Astrocyte (in vitro differentiated cells and primary cell): ENCODE data around the gene OR6B2. TPM values are rescaled to one million over a fixed set of nuclear protein-coding genes. Genes with fewer than 3 reads are reported as not detected.

Experiments
- DNase-seq: peaks from one replicate; pipeline ENCODE4 v3.0.0-alpha.2; 2010; ENCODE audit warnings: low read depth
- FAIRE-seq: peaks from 2 replicates; lab custom pipeline; 2011; peaks lifted over from hg19 to GRCh38; lab: Jason Lieb, UNC
- H2AFZ ChIP-seq: 2 replicates; pipeline ENCODE4 v1.6.0; 2012; ENCODE audit warnings: low read depth, low read length, inconsistent platforms
- H3K27ac ChIP-seq: 2 replicates; pipeline ENCODE4 v1.5.1; 2011; ENCODE audit warnings: low read depth, low read length, inconsistent platforms
- H3K27me3 ChIP-seq: 2 replicates; pipeline ENCODE4 v1.6.0; 2011; ENCODE audit warnings: low read length, inconsistent platforms; ENCODE audit not compliant: insufficient read depth
- H3K36me3 ChIP-seq: 2 replicates; pipeline ENCODE4 v1.5.1; 2011; ENCODE audit warnings: low read length, inconsistent platforms; ENCODE audit not compliant: insufficient read depth
- H3K4me1 ChIP-seq: 2 replicates; pipeline ENCODE4 v1.5.1; 2011; ENCODE audit warnings: low read length, inconsistent platforms; ENCODE audit not compliant: insufficient read depth
- H3K4me2 ChIP-seq: 2 replicates; pipeline ENCODE4 v1.6.0; 2012; ENCODE audit warnings: low read length, inconsistent platforms
- H3K4me3 ChIP-seq: 2 replicates; pipeline ENCODE4 v1.5.1; 2011; ENCODE audit warnings: low read depth, mild to moderate bottlenecking, low read length, inconsistent platforms; ENCODE audit not compliant: insufficient read depth
- H3K79me2 ChIP-seq: 2 replicates; pipeline ENCODE4 v1.6.0; 2012; ENCODE audit warnings: mild to moderate bottlenecking, low read length, inconsistent platforms; ENCODE audit not compliant: insufficient read depth
- H3K9ac ChIP-seq: 2 replicates; pipeline ENCODE4 v1.6.0; 2012; ENCODE audit warnings: mild to moderate bottlenecking, low read length, inconsistent platforms
- H3K9me3 ChIP-seq: 2 replicates; pipeline ENCODE4 v1.5.1; 2012; ENCODE audit warnings: low read depth, mild to moderate bottlenecking, low read length, inconsistent platforms; ENCODE audit not compliant: insufficient read depth
- H4K20me1 ChIP-seq: 2 replicates; pipeline ENCODE4 v1.6.0; 2012; ENCODE audit warnings: low read length, inconsistent platforms; ENCODE audit not compliant: insufficient read depth
- H3K27ac Mint-ChIP-seq: one replicate; pipeline ENCODE4 v1.8.0; 2021; ENCODE audit warnings: mild to moderate bottlenecking, mixed read lengths; ENCODE audit not compliant: unreplicated experiment
- H3K27me3 Mint-ChIP-seq: one replicate; pipeline ENCODE4 v1.8.0; 2021; ENCODE audit warnings: low read depth, mixed read lengths; ENCODE audit not compliant: unreplicated experiment
- H3K36me3 Mint-ChIP-seq: one replicate; pipeline ENCODE4 v1.8.0; 2021; ENCODE audit warnings: low read depth, mixed read lengths; ENCODE audit not compliant: unreplicated experiment
- H3K4me1 Mint-ChIP-seq: one replicate; pipeline ENCODE4 v1.8.0; 2021; ENCODE audit warnings: low read depth, mixed read lengths; ENCODE audit not compliant: unreplicated experiment
- H3K4me3 Mint-ChIP-seq: one replicate; pipeline ENCODE4 v1.8.0; 2021; ENCODE audit warnings: mild to moderate bottlenecking, moderate library complexity, mixed read lengths; ENCODE audit not compliant: unreplicated experiment
- H3K9me3 Mint-ChIP-seq: one replicate; pipeline ENCODE4 v1.8.0; 2021; ENCODE audit warnings: mild to moderate bottlenecking, mixed read lengths; ENCODE audit not compliant: unreplicated experiment
- CTCF ChIP-seq: IDR thresholded peaks from 2 replicates; pipeline ENCODE4 v1.5.1; 2011; ENCODE audit warnings: low read depth, mild to moderate bottlenecking, inconsistent platforms, low read length, moderate library complexity; ENCODE audit not compliant: insufficient read depth
- EZH2 ChIP-seq: IDR thresholded peaks from 2 replicates; pipeline ENCODE4 v1.6.1; 2012; ENCODE audit warnings: mild to moderate bottlenecking, low read length, inconsistent platforms; ENCODE audit not compliant: insufficient read depth
- total RNA-seq: library from RNA; stranded (reverse); gene quantifications from 2 replicates; pipeline ENCODE4 v1.2.1, GENCODE V29; 2021

OR6B2 gene
- total RNA-seq, 1 donor from 2014 or later = not detected

GRCh38 chr2:240074545-240074944 is 44.3 kb upstream of the OR6B2 start:
- Histone ChIP-seq H3K9me3 (no peaks in the 10 kb centered on the region), H3K9ac (no peak overlapping the region), H3K27ac (no peak overlapping the region), H3K4me2 (no peak overlapping the region), H3K79me2 (no peaks in the 10 kb centered on the region), H3K4me1 (no peaks in the 10 kb centered on the region), H3K27me3 (no peaks in the 10 kb centered on the region), H3K4me3 (no peak overlapping the region), H2AFZ (no peak overlapping the region), H4K20me1 (no peaks in the 10 kb centered on the region), H3K36me3 (no peaks in the 10 kb centered on the region)
- Mint-ChIP-seq H3K36me3 (no peaks in the 10 kb centered on the region), H3K27ac (no peak overlapping the region), H3K4me1 (no peaks in the 10 kb centered on the region), H3K4me3 (no peak overlapping the region), H3K9me3 (peaks cover 12% of the 10 kb centered on the region), H3K27me3 (peaks cover 2% of the 10 kb centered on the region)
- TF ChIP-seq EZH2 (no peak), CTCF (no peak)
- FAIRE-seq = no peak
- no peak for DNase-seq

- no peak for DNase-seq
- H3K27me3 ChIP-seq = no peaks in the 10 kb centered on the region
- no peak overlapping the region for H3K4me3 ChIP-seq
- H3K9me3 Mint-ChIP-seq = peaks cover 8% of the 10 kb centered on the region
- H3K79me2 ChIP-seq = no peaks in the 10 kb centered on the region
- FAIRE-seq = no peak
- no peak overlapping the region for H3K4me3 Mint-ChIP-seq
- H3K27ac ChIP-seq = no peak overlapping the region
- H3K9ac ChIP-seq = no peak overlapping the region
- no peaks in the 10 kb centered on the region for H3K9me3 ChIP-seq
- H3K36me3 ChIP-seq = no peaks in the 10 kb centered on the region
- TF ChIP-seq EZH2 = no peak
- TF ChIP-seq CTCF = no peak
- H4K20me1 ChIP-seq = no peaks in the 10 kb centered on the region
- H3K27ac Mint-ChIP-seq = no peak overlapping the region
- H3K36me3 Mint-ChIP-seq = no peaks in the 10 kb centered on the region
- no peak overlapping the region for H3K4me2 ChIP-seq
- H2AFZ ChIP-seq = no peak overlapping the region
- no peaks in the 10 kb centered on the region for H3K4me1 ChIP-seq
- peaks cover 2% of the 10 kb centered on the region for H3K27me3 Mint-ChIP-seq
- H3K4me1 Mint-ChIP-seq = no peaks in the 10 kb centered on the region
Measured at GRCh38 chr2:240070907-240071306, 40.7 kb upstream of the OR6B2 start.

- Histone ChIP-seq H2AFZ (no peak overlapping the region), H3K4me3 (no peak overlapping the region), H3K4me1 (no peaks in the 10 kb centered on the region), H4K20me1 (no peaks in the 10 kb centered on the region), H3K9ac (no peak overlapping the region), H3K79me2 (no peaks in the 10 kb centered on the region), H3K36me3 (no peaks in the 10 kb centered on the region), H3K27me3 (peaks cover 3% of the 10 kb centered on the region), H3K9me3 (no peaks in the 10 kb centered on the region), H3K27ac (no peak overlapping the region), H3K4me2 (no peak overlapping the region)
- Mint-ChIP-seq H3K4me1 (no peaks in the 10 kb centered on the region), H3K36me3 (no peaks in the 10 kb centered on the region), H3K9me3 (peaks cover 5% of the 10 kb centered on the region), H3K27me3 (peaks cover 2% of the 10 kb centered on the region), H3K27ac (no peak overlapping the region), H3K4me3 (no peak overlapping the region)
- FAIRE-seq (no peak), DNase-seq (no peak)
- no peak for TF ChIP-seq CTCF
- no peak for TF ChIP-seq EZH2
Measured at GRCh38 chr2:240069829-240070228, 39.6 kb upstream of the OR6B2 start.
